ENCODE results near the gene BPIFB6.

GRCh38 chr20:33000802-33001466 is 30.5 kb upstream of the BPIFB6 start:
- TF ChIP-seq, protein P1, sequence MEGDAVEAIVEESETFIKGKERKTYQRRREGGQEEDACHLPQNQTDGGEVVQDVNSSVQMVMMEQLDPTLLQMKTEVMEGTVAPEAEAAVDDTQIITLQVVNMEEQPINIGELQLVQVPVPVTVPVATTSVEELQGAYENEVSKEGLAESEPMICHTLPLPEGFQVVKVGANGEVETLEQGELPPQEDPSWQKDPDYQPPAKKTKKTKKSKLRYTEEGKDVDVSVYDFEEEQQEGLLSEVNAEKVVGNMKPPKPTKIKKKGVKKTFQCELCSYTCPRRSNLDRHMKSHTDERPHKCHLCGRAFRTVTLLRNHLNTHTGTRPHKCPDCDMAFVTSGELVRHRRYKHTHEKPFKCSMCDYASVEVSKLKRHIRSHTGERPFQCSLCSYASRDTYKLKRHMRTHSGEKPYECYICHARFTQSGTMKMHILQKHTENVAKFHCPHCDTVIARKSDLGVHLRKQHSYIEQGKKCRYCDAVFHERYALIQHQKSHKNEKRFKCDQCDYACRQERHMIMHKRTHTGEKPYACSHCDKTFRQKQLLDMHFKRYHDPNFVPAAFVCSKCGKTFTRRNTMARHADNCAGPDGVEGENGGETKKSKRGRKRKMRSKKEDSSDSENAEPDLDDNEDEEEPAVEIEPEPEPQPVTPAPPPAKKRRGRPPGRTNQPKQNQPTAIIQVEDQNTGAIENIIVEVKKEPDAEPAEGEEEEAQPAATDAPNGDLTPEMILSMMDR (IDR thresholded peaks at IDR 0.05), result no peak
- TF ChIP-seq POLR2A (IDR thresholded peaks at IDR 0.05), result no peak

Data from breast epithelium (tissue), 3 donors.